ENCODE data around the gene SDK1.

The SDK1 gene

DNA sequence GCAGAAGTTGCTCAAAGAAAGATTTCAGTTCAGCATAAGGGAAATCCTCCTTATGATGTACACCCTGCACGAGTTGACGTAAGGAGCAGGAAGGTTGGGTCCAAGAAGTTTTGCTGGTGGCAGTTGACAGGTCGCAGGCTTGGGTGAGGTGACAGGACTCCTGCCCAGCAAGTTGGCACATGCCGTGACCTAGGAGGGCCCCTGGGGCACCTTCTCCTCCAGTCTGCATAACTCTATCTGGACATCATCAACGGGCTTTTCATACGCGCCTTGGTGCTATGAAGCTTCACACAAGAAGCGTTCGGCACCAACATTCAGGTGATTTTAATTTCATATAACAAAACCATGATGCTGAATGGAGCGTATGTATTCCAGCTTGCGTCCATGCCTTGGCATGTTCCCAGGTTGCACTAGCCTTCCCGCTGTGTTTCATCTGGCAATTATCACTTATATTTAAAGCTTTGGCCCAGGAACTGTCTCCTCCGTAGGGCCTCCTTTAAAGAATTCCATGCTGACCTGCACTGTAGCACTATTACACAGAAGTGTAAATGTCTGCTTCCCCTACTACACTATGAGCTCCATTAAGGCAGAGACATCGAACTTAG, 729.4 kb downstream of the SDK1 start:
- no peak for DNase-seq

DNA sequence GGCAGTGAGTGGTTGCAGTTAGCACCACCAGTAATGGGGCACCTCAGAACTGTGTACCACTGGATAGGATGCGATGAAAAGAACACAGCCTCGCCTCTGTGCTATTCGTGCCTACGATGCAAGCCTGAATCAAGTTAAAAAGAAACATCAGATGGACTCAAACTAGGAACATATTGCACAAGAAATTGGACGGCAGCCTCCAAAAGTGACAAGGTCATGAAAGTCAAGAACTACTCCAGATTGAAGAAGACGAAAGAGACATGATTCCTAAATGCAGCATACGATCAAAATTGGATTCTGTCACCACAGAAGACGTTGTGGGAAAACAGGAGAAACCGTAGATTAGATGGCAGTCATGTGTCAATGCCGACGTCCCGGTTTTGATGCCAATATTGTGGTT, 732.9 kb downstream of the SDK1 start:
- DNase-seq, result no peak

DNA sequence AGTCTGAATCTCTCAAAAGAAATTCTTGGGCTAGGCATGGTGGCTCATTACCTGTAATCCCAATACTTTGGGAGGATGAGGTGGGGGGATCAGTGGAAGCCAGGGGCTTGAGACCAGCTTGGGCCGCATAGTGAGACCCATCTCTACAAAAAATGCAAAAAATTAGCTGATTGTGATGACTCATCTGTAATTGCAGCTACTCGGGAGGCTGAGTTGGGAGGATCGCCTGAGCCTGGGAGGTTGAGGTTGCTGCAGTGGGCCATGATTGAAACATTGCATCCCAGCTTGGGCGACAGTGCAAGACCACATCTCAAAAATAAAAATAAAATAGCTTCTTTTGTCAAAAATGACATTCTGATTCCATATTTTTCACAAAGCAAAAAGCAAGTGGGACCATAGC, 736.3 kb downstream of the SDK1 start:
- no peak for DNase-seq

DNA sequence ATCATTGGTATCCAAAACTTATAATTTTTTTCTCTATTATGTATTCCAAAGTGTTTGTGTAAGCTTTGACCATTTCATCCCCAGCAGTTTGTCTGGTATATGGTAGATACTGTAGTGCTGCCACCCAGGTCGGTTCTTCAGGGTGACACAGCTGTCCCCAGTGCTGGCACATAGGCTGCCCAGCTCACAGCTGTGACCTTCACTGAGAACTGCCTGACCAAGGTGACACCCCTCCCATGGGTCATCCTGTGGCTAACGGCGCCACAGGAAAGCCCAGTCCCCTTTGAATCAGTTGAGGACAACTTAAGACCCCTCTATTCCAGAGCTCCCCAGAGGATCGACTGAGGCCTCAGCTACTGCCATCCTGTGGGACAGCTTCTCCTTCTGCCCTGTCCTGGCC, 736.8 kb downstream of the SDK1 start:
- no peak for DNase-seq

DNA sequence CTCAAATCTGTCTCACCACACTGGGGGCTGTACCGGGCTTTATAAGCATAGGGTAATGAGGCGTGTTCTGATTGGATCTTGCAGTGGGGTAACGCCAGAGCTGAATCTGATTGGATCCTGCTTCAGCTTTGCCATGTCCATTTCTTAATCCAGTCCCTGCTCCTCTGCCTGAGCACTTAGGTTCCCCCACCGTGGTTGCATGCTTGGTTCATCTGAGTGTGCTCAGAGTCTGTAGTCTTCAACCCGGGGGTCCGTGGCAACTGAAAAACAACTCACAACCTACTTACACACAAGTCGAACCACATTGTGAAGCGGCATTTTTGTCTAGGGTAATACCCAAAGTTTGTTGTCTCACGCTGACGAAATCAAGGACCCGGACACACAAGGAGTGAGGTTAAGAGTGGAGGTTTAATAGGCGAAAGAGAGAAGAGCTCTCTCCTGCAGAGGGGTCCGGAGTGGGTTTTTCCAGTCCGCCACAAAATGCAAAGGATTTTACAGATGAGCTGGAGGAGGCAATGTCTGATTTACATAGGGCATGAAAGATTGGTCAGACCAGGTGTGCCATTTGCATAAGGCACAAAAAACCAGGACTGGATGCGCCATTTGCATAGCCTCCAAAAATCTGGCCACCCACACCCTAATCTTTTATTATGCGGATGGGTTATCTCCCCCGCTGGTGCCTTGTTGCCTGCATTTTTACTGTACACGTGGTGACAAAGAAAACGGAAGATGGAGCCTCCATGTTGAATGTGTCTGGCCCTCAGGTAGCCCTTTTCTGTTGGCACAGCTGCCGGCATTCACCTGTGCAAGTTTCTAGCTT, 739.3 kb downstream of the SDK1 start:
- DNase-seq, result no peak

DNA sequence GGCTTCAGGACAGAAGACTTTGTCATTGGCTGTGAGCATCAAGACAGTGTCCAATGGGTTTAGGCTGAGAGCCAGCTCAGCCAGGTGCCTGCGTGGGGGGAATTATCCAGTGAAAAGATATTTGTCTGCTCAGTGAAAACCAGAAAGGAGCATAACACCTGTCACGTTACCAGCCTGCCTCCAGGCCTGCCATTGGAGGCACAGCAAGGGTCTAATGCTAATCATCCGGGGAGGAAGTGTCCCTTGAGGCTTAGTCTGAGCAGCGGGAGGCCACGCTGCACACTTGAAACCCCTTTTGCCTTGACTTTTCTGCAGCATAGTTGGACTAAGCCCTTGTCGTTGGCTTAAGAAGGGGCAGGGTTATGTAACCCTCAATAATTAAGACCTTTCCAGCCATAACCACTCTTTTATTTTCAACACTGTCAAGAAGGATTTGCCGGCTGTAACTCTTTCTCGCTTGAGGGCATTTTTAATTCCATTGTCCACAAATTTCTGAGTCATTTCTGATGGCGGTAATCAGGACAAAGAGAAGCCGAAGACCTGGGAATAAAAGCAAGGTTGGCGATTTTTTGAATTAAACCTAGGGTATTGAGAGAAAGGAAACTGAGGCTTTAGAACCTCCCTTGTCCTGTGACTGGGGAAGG, 741.5 kb downstream of the SDK1 start:
- DNase-seq, result peak; percentile 37

DNA sequence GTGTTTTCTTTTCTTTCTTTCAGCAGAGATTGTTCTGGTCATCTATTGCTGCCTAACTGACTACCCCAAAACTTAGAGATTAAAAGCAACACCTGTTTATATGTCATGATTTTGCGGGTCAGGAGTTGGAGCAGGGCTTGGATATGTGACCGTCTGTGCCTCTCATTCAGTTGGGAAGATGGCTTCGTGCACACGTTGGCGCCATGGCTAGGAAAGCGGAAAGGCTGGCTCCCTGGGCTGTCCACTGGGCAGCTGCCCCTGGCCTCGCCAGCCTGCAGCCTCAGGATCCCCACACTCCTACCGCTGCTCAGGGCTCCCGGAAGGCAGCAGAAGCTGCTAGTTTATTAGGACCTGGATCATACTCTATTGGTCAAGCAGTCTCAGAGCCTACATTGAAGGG, 742.9 kb downstream of the SDK1 start:
- DNase-seq, result no peak

DNA sequence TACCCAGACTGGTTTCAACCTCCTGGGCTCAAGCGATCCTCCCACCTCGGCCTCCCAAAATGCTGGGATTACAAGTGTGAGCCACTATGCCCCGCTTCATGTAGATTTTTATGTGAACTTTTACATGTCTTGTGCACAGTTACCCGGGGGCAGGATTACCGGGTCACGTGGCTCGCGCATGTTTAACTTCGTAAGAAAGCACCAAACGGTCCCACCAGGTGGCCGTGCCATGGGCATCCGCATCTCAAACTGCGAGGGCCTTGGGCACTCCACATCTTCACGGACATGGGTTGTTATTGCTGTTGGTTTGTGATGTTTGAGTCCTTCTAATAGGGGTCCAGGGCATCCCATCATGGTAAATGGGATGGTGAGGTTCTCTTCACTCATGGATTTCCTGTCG, 744.4 kb downstream of the SDK1 start:
- DNase-seq, result no peak

DNA sequence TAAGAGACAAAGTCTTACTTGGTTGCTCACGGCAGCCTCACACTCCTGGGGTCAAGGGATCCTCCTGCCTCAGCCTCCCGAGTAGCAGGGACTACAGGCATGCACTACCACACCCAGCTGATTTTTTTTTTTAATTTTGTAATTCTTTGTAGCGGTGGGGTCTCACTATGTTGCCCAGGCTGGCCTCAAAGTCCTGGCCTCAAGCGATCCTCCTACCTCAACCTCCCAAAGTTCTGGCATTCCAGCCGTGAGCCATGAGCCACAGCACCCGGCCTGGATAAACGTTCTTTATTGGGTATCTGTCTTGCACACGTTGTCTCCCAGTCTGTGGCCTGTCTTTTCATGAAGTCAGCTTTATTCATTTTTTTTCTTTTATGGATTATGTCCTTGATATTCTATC, 744.9 kb downstream of the SDK1 start:
- DNase-seq, result no peak

DNA sequence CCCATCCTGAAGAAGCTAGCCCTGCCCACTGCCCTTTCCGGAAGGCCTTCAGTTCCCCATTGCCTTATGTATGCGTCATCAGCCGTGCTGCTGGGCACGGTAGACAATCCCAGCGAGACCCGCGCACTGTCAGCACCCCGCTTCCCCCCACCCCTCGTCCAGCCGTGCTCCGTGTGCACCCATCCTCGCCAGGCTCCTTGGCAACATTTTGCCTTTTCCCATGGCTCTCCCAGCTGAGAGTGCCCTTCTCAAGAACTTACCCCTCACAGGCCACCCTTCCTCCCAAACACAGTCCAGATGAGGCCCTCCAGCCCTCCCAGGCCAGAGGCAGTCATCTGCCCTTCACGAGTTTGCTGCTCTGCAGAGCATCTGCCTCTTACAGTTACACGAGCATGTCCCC, 747.3 kb downstream of the SDK1 start:
- DNase-seq, result no peak

DNA sequence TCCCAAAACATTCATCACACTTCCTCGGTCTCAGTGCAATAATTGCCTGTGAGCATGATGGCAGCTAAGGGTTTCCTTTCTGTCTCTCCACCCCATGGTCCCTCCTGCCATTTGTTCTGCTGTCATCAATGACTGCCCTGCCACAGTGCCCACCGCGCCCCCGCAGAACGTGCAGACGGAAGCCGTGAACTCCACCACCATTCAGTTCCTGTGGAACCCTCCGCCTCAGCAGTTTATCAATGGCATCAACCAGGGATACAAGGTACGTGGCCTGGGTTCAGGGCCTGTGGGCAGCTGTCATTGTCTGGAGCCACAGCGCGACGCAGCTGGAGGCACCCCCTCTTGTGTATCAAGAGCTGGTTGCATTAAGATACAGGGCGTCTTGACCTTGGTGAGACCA, 748.1 kb downstream of the SDK1 start:
- DNase-seq, result no peak

DNA sequence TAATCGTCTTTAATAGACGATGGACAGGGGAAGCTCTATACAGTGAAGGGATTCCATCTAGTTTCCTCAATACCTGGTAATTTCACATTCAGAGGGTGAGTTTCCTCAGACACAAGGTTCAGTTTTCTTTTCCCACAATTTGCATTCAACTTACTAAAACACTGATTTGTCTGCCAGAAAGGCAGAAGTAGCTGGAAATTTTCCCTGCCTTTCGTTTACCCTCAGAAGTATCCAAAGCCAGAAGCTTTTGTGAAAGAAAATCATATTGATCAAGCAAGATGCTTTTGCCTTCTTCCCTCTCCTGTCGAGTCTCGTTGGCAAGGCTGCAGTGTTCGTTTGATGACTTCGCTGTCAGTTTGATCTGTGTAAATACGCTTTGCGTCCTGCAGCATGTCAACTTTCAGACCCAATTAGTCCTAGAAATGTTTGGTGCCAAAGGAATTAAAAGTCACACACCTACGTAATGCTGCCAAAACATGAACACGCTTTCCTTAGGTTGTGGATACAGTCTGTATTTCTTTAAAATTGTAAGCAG, 749.1 kb downstream of the SDK1 start:
- DNase-seq, result peak; percentile 27

DNA sequence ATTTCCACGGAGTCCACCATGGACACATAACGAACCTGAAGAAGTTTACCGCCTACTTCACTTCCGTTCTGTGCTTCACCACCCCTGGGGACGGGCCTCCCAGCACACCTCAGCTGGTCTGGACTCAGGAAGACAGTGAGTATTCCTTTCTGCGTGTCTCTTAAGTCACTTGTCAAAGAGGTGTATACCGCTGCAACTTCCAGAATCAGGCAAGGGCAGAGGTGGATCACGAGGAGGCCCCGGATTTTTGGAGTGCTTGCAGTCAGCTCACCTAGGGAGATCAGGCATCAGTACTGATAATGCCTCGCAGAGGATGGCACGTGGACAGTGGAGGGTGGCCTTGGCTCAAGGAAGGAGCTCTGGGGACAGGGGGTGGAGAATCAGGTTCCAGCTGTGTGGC, 750.6 kb downstream of the SDK1 start:
- DNase-seq, result no peak

DNA sequence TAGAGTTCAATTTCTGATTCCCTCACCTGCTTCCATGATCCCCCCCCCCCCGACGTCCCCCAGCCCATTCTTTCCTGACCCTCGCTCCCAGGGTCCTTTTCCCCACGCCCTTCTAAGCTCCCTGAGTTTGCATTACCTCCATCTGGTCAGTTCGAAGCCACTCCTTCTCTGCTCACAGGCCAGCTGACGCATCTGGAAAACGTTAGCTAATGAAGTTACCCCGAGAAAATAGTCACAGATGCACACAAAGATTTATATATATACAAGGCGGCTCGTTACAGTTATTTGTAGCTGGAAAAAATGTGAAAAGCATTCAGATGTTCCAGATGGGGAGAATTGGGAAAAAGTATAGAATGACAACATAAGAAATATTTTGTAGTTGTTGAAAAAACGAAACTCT, 751.1 kb downstream of the SDK1 start:
- DNase-seq, result no peak

DNA sequence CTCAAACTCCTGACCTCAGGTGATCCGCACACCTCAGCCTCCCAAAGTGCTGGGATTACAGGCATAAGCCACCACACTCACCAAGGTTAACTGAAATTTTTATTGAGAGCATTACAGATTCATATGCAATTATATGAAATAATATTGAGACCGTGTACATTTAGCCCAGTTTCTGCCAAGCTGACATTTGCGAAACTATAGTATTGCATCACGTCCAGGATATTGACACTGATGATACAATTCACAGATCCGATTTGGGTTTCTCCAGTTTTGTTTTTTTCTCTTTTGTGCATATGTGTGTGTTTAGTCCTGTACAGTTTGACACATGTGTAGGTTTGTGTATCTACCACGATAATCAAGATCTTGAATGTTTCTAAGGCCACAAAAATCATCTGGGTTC, 753.1 kb downstream of the SDK1 start:
- no peak for DNase-seq

DNA sequence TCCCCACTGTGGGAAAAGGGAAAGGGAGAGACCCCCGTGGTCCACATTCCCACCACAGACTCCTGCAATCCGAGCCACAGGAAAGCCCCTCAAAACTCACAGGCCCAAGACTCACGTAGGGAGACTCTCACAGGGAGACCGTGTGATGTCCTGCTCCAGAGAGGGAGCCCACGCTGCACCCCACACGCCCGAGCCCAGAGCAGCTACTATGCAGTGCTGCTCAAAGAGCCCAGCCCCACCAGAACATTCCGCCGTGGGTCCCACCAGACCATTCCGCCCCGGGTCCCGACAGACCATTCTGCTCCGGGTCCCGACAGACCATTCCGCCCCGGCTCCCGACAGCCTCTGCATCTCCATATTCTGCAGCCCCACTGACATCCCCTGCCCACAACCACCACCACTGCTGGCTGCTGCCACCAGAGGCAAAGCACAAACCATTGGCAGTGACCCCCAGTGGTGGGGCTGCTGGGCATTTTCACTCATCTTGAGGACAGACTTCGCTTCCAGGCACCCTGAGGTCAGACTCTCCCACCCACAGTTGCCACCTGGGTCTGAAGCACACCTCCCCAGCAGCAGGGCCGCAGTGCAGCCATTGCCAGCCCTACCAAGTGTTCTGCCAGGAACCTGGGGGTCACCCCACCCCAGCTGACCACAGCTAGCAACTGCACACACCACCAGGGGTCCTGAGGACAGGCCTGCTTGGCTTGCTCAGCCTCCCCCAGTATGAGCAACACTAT, 755.7 kb downstream of the SDK1 start:
- DNase-seq, result no peak

DNA sequence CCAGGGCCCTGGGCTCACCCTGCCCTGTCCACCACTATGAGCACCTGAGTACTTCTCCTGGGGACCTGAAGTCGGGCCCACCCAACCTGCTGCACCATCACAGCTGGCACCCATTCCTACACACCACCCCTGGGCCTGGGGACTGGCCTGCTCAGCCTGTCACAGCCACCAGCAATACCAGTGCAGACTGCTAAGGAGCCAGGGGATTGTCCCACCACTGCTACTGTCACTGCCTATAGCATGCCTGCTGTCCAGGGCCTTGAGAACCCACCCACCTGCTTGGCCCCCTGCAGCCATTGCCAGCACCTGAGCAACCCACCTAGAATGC, 756.2 kb downstream of the SDK1 start:
- DNase-seq, result no peak

DNA sequence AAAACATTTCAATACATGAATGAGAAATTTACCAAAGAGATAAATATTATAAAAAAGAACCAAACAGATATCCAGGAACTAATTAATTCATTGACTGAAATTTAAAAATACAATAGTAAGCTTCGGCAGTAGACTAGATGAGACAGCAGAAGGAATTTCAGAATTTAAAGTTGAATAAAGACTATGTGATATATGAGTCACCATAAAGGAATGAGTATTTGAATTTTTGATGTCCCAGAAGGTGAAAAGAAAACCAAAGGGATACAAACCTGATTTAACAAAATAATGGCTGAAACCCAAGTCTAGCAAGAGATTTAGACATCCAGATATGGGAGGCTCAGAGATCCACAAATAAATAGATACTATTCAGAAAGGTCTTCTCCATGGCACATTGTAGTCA, 757.1 kb downstream of the SDK1 start:
- DNase-seq, result no peak

DNA sequence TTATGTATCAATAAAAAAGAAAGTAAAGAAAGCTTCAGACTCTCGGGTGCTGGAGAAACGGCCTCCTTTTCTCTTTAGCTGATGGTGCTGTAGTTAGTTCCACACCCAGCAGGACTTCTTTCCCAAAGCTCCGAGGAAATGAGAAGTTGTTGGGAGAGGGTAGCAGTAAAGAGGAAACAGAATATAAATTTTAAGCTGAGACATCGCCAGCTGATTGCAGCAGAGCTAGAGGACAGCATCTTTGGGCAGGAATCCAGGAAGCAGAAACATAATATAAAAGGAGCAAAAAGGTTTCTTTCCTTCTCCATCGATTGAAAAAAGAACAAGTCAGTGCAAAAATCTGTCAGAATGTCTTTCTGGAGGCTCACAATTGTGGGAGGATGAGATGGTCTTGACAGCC, 764.1 kb downstream of the SDK1 start:
- no peak for DNase-seq

DNA sequence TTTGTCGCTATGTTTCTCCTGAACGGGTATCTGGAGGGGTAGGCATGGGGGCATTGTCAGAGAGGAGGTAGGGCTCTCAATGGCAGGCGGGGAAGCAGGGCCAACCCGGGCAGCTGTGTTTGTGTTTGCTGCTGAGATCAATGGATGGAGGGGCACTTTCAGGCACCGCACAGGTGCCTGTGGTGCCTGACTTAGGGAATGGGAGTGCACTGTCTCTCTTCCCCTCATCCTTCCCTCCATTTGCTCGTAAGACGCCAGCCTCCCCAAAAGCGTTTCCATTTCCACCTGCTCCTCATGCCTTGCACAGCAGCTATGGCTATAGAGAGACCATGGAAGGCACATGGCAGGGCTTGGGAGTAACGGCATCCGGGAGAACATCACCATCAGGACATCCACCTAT, 765.2 kb downstream of the SDK1 start:
- no peak for DNase-seq

DNA sequence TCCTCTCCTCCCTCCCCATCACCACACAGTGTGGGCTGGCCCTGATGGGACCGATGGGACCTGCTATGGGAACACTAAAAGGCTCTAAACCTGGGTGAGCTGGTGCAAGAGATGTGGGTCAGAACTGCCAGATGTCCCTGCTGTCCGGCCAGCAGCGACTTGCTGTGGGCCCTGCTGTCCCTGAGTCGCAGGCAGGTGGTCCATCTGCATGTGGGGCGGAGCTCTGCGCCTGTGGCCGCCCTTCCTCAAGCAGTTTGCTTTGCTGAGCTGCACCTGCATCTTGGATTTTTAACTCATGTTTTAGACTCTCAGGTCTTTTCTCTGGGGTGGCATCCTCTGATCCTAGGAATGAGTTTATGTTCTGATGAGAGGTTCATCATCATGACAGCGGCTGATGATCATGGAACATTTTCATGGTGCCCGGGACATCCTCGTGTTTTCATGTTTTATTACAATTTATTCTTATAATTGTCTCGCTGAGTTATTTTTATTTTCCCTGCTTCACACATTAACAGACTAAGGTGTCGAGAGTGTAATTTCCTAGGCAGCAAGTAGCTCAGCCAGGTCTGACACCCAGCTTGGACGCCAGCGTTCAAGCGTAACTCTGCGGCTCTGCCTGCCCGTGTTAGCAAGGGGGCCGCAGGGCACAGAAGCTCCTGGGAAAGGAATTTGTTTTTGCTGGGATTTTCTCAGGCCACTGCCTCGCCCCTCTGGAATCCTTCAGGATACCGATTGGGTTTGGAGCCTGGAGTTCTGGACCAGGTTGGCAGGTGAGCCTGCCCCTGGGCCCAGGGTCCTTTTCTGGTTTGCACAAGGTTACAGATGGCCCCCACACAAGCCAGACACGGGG, 765.8 kb downstream of the SDK1 start:
- no peak for DNase-seq

DNA sequence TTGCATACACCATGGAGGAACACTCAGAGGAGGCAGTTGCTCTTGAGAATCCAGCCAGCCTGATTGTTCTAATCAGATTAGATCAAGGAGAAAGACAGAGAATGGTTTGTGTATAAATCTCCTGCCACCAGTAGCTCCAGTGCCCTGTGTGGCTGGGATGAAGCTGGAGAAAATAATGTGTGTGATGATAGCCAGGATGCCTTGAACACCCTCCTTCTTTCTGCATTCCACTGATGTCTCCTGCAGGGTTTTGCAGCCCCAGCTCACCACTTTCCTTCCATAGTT, 766.4 kb downstream of the SDK1 start:
- DNase-seq, result no peak

DNA sequence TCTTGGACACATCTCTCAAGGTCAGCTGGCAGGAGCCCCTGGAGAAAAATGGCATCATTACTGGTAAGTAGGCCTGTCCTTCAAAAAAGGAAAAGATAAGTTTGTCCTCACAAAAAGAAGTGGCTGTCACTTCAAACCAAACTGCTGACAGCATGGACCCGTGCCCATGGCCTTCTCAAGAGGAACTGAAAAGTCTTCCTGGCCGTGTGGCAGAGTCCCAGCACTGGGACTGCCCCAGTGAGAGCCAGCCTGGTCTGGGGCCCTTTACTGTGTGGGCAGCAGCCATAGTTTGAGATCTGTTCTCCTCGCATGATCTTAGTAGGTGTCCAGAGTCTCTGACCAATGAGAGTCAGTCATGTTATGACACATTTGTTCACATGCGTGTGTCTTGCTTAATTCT, 766.8 kb downstream of the SDK1 start:
- DNase-seq, result no peak

All from NCI-H2081 treated with DMSO at 0.1 percent for 48 hours (cell line).